Nucleus accumbens (tissue), 56 donors: ENCODE results near the gene PRDM1.

Experiments
- DNase-seq, 56 donors: peaks; one replicate each; lab custom pipeline; 2025; lab: John Stamatoyannopoulos, UW

The PRDM1 gene

DNA sequence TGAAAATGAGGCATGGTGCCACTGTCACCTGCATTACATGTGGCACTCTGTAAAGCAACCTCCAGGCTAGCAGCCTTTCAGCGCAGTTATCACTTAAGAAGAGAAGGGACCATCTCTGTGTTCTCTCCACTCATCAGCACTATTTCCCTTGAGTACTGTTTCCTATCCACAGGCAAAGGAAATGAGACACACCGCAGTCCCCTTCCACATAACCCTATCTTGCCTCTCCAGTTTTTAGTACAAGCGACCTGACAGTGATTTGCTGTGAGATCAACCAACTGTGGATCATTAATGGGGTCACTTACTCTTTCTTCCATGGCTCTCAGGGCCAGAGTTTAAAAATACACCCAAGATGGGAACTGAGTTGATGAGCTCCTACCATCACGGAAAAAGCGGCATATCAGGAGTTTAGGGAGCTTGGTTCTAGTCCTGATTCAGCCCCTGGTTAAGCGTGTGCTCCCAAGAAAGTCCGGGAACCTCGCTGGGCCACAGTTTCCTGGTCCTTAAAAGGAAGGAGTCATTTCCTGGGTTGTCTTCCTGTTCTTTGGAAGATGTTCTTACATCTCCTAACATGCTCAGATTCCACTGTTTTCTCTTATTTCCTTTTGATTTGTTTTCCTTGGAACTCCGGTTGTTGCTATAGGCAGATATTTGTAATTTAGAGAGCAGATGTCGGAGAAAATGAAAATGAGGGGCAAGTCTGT is 27.3 kb downstream of the PRDM1 start:
- no peak for DNase-seq

DNA sequence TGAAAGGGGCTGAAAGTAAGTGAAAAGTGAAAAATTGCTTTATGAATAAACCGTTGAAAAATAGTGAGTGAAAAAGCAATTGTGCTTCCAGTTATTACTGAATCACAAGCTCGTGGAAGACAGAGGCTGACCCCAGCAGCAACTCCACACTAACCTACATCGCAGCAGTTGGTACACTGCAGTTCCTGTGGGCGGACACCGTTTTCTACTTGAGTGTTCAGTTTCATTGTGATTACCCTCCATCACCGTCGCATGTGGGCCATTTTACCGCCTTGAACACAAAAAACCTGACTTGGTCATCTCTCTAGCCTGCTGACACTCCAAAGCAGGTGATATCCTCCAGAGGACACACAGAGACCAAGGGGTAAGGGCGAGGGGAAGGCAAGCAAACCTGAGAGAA is 28.4 kb downstream of the PRDM1 start:
- no peak for DNase-seq

DNA sequence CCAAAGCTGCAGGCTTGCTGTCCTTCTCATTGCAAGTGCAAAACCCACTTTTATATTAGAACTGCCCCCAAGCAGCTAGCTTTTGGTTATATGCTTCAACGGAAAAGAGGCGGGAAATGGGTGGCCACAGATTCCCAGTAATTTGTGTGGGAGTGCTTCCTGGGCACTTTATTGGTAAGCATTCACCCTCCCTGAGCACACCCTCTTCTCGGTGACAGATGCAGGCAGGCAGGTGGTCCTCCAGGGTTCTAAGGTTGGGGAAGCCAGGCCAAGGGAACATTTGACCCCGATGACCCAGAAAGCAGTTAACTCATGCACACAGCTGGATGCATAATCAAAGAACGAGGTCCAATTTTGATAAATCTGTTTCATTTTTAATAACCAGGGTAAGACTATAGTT is 29.1 kb downstream of the PRDM1 start:
- DNase-seq = no peak

DNA sequence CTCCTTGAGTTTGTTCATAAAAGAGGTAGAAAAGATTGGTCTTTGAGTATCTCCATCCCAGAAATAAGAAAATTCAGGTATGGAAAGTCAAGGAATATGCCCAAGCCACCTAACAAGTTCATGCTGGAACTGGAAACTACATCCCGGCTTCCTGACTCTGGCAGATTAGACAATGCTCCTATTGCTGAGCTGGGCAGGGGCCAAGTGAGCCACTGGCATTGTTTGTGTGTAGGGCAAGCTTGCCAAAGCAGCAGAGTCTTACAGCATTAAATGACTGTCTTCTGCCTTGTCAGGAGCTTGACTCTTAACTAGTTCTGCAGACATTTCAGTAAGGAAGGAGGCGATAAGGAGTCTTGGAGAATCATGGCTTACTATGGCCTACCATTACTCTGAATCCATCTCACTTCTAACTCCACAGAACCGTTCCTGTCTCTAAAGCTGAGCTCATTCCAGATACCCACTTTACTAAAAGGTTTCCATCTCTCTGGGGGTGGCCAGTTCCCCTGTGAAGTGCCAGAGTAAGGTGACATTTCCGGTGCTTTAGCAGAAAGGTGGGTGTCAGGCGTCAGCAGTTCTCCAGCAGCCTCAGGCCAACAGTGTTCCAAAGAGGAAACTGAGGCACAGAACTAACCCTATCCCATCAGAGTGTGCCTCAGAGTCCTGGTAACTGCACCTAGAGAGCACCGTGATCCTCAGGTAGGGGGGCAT is 30.1 kb downstream of the PRDM1 start:
- peak in 42 of 56 donors; percentile 7 to 82 (median 46) for DNase-seq

DNA sequence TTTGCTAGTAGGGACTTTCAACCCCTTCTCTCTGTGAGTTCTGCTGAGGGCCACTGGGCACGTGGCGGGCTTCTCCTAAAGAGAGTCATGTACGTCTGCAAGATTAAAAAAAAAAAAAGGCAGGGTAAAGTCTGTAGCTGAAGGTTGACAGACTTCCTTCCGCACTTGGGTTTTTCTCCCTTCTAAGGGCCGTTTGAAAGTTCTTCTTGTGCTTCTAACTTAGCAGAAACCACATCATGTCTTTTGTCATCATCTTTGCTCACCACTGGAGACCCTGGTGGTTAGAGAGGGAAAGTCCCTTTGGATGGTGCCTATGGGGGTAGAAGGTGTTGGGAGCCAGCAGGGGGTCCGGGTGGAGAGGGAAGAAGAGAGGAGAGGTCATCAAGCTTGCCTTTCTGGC is 31.4 kb downstream of the PRDM1 start:
- no peak for DNase-seq

GRCh38 chr6:106118835-106119431 is 32.8 kb downstream of the PRDM1 start:
- DNase-seq = no peak

GRCh38 chr6:106119546-106119945 is 33.4 kb downstream of the PRDM1 start:
- DNase-seq = no peak

DNA sequence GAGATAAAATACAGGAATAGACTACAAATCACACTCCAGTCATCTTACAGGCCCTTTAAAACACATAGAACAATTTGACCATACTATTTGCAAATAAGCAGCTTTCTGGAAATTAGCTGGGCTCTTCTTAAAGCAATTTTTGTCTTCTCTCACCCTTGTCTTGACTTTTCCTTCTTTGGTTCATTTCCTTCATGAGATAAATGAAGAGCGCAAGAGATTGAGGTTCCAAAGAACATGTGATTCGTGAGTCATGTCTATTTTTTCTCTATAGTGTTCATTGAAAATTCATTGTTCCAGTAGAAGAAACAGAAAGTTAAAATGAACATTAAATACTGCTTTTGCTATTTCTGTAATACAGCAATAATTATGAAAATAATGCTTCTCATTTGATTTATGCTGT is 33.9 kb downstream of the PRDM1 start:
- no peak for DNase-seq

GRCh38 chr6:106120406-106120805 is 34.3 kb downstream of the PRDM1 start:
- DNase-seq = no peak

DNA sequence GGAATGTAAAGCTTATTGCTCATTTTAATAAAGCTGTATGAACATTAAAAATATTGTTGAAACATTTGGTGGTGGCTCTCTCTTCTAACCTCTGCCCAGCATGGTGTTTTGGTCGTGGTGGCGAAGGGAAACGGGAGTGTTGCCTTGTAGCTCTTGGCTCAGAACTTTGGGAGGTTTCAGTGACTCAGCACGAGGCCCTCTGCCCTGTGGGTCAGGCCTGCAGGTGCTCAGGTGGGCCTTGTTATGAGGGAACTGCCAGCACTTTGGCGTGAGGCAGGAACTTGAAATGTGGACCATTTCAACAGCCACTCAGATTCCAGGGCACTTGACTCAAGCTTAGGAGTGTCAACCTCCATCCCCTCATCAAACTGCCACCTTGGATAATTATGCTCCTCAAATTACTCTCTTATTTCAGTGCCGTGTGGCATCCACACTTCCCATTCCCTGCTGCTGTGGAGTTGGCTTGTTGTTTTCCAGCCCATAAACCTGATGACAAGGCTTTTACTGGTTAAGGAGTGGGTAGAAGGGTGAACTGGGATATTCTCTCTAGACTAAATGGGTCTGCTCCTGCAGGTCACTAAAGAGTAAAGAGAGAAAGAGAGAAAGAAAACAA is 36.3 kb downstream of the PRDM1 start:
- DNase-seq = no peak

DNA sequence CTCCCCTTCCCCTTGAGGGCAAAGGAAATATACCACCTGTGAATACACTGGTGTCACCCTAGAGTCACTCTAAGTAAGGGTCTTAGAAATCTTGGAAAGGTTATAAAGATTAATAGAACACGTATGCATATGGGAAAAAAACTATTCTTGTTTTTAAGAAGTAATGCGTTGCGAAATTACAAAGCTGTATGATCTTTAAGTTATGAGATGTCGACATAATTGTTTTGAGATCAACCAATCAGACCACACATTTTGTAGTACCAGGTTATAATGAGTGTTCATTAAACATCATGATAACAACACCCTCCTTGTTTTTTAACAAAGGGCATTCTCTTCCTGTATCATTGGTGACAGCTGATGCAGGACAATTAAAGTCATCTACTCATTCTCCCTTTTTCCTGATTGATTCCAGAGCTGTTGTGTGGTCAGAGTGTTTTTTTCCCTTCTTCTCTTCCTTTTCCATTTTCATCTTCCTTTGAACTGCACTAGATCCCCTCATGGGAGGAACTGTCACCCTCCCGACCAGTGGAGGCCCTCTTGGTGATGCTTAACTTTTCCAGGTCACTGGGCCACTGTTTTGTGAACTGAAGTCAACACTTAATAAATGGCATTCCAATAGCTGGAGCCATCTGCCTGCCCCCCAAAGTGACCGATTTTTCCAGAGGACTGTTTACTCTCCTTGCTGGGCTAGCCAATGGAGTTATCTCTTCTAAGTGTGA is 37.0 kb downstream of the PRDM1 start:
- DNase-seq = no peak

DNA sequence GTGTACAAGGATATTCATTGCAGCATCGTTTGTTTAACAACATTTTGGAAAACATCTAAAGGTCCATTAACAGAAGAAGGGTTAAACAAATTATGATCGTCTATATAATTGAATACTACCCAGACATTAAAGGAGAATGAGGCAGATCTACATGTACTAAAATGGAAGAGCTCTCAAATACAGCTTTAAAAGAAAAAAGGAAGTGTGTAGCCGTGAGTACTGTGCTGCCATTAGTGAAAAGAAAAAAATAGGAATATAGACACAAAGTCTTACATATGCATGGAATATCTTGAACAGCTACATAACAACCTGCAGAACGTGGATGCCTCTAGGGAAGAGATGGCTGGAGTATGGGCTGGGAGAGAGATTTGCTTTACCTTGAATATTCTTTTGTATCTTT is 37.9 kb downstream of the PRDM1 start:
- DNase-seq = no peak

DNA sequence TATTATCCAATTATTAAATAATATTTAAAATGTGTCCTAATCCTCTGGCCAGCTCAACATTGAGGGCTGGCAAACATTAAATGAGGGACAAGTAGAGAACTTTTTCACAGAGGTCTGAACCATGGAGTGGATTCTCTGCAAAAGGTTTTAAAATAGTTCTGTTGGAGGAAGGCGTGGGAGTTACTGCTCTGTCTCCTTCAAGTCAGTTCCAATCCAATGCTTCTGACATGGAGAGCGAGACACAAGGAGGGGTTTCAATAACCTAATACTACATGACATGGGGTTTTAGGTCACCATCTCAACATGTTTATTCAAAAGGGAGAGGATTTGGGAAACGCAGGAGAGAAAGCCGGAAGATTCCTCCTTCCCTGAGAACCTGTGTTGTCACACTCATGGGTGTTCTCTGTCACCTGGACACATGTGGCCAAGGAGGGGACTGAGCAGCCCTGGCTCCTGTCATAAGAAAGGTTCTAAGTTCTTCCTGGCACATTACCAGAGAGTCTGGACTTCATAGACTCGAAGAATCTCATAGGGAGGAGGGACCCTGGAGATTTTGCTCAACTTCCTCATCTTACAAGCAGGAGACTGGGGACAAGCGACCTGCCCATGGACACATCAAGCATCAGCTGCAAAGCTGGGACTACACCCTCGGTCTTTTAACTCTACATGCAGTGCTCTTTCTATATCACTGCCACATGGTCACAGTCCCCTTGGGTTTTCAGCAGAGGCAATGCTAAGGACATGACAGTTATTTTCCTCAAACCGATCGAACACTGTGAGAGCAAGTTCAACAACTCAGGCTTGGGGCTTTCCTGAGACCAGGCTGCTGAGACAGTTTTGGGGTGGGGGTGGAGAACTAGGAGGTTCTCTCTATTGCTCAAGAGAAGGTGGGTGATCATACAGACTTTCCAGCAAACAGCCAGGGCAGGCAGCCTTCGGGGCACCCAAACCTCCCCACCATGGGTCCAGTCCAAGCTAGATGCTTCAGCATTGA is 38.6 kb downstream of the PRDM1 start:
- DNase-seq = no peak

- no peak for DNase-seq
Measured at GRCh38 chr6:106125925-106126435, 39.8 kb downstream of the PRDM1 start.

DNA sequence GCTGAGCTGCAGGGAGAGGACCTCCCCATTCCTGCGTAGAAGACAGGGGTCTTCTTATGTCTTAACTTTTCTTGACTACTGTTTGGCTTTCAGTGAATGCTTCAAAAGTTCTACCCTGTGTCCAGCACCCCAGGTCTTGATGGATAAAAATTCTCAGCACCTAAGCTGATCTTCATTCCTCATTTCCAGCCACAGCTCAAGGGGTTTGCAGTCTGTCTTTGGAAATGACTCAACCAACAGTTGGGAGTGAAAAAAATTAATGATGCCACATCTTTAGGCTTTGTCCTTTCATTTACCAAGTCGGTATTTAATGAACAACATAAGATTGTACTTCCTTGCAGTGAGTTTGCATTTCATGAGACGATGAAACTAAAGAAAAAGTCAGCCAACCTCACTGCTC is 40.3 kb downstream of the PRDM1 start:
- DNase-seq = no peak

DNA sequence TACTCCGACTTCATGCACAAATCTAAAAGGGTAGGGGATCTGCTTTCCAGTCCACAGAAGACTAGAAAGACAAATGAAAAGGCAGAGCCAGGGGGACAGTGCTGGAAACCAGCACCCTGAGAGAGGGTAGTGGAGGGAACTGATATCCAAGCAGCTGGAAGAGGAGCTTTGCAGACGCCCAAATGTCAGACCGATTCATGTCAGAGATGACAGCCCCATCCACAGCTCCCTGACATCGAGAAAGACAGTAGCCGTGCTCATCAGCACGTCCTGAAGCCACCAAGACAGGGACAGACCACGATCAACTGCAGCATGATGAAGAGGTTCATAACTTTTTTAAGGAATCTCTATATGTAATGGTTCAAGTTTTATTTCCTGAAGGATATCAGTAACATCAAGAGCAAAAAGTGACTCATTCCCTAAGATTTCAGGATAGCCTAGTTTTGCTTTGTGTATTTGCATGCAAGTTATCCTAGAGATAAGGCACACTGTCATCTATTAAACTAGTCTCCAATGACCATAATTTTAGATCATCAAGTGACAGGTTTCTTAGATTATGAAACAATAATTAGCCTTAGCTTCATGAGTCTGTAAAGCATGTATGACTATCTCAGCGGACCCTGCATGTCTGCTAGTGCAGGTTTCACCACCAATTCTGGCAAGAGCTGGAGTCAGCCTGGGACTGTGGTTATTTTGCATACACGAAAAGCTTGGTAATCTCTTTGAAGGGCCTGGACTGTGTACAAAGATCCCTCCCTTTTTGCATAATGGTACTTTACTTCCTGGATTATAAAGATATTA is 43.0 kb downstream of the PRDM1 start:
- DNase-seq = no peak

GRCh38 chr6:106132153-106132698 is 46.1 kb downstream of the PRDM1 start:
- DNase-seq = no peak

DNA sequence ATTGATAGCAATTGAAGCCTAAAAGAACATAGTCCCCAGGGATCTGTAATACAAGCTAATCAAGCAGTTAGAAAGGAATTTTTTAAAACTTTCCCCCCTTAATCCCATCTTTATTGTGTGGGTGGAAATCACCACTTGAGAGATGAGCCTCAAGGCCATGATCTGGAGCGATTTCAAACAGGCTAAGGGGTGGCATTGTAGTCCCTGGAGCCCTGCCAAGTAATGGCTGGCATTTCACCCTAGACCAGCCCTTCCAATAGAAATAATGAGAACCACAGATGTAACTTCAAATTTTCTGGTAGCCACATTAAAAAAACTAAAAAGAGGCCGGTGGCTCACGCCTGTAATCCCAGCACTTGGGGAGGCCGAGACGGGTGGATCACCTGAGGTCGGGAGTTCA is 46.9 kb downstream of the PRDM1 start:
- DNase-seq = peak in 4 of 56 donors; percentile 2 to 14 (median 6)
